Middle frontal gyrus (tissue), 1 donor: ENCODE measurements around the gene EYA2.

Experiments used
- DNase-seq: peaks from one replicate; pipeline ENCODE4 v3.0.0-alpha.2; 2015; ENCODE audit warnings: low spot score; ENCODE audit errors: extremely low spot score

The EYA2 gene

DNA sequence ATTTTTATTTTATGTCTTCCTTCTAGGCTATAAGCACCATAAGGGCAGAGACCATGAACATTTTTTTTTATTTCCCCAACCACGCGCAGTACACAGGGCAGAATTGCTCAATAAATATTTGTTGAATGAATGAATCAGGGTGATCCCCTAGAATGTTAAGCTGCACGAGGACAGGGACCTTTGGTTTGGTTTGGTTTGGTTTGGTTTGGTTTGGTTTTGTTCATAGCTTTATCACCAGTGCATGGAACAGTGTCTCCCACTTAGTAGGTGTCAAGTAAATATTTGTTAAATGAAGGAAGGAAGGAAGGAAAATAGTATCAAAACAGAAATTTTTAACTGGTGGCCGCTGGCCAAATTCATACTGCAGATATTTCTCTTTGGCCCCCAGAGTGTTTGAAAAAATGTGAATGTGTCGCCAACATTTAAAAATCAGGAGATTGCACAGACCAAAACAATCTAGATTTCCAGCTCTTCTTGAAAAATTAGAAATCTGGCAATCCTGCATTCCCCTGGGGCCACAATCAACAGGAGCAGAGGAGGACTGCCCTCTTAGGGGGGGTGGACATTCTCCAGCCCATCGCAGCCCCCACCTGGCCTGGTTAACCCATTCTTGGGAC, 205.3 kb downstream of the EYA2 start:
- no peak for DNase-seq

DNA sequence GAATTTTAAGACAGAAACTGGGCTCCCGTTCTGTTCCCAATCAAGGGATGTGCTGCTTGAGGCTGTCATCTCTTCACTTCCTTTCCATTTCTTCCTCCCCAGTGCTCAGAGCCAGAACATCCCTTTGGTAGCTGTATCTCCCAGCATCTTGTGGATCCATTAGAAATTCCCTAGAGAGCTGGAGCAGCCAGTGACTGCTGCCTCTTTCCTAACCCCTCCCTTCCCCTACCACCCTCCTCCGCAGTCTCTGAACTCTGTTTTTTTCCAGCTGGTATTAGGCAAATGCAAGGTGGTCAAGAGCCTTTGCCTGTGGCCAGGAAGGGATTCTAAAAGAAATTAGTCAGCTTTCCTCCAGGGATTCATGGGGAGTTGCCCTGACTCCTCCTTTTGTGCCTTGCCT, 208.0 kb downstream of the EYA2 start:
- DNase-seq: no peak

DNA sequence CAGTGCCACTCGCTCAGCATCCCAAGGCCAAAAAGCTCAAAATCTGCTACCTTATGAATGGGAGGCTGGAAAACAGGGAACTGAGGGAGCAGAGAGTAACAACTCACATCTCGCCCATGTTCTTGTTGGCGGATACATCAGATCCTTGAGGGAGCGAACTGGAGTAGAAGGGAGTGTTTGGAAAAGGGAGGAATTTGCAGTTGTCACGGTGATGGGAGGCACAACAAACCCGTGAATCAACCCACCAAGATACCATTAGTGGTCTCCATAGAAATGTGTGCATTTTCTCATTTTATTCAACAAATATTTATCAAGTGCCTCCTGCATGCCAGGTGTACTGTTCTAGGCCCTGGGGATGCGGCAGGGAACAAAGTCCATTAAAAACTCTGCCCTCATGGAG, 212.1 kb downstream of the EYA2 start:
- no peak for DNase-seq

DNA sequence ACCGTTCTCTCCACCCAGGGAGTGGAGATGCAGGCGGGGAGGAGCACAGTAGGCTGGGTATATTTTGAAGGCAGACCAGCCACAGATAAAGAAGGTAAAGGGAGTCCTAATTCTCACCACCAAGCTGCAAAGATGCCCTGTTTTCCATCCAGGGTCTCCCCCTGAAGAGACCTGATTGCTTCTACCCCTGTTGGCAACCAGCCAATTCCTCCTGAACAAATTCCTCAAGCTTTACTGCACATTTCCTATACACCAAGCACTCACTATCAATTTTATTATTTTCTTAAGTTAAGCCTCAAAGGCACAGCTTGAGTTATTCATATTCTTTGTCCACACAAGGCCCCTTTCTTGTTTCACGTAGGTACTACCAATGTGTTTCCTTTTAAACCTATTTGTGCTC, 214.4 kb downstream of the EYA2 start:
- DNase-seq: no peak

DNA sequence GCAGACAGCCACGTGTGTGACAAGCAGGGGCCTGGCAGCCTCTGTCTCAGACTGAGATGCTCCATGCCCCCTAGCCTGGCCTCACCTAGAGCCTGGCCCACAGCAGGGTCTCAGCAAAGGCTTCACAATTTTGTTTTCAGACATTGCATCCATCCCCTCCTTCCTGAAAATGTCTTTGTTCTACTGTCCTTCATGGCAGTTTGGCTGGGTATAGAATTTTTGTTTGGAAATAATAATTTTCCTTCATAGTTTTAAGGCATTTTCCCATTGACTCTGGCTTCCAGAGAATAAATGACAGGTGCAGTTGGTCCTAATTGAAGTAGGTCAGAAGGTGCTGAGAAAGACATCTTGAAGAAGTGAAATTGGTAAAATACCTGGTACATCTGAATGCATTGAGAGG, 216.2 kb downstream of the EYA2 start:
- DNase-seq: no peak

DNA sequence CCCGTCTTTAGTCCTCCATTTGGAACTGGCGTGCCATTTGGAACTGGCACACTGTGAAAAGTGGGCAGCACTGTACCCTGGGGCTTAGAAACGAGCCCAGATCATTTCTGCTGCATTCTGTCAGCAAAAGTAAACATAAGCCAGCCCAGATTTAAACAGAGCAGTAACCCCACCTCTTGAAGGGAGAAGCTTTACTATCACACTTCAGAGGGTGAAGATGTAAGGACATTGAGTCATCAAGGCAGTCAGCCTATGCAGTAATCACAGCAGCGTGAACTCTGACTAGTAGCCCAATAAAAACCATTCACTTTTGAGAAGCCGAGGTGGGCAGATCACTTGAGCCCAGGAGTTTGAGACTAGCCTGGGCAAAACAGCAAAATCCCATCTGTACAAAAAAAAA, 216.9 kb downstream of the EYA2 start:
- no peak for DNase-seq

DNA sequence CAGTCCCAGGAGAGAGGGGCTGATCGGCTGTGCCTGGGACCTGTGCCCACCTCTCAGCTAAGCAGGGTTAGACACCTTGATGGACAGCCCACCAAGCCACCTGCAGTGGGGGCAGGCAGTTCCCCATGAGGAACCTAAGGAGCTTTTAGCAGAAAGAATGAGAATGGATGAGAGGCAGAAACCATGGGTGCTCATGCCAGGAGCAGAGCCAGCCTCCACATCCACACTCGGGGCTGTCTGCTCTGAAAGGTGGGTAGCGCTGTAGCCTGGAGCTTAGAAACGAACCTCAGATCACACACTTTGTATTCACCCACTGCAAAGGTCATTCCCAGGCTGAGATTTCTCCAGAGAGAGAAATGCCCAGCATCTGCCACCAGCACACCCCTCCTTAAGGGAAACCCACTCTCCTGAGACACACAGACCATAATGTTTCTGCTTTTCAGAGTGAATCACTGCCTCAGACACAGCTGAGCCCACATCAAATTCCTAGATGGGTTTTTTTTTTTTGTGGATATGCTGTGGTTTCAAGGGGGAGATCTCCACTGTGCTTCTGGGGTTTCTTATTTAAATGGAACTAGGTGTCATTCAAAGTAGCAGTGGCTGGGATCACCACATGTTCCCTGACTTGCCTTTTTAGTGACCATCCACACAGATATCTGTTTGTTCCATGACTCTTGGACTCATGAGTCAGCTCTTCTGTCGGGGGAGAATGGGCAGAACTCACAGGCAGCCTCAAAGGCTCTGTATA, 218.9 kb downstream of the EYA2 start:
- DNase-seq: no peak

DNA sequence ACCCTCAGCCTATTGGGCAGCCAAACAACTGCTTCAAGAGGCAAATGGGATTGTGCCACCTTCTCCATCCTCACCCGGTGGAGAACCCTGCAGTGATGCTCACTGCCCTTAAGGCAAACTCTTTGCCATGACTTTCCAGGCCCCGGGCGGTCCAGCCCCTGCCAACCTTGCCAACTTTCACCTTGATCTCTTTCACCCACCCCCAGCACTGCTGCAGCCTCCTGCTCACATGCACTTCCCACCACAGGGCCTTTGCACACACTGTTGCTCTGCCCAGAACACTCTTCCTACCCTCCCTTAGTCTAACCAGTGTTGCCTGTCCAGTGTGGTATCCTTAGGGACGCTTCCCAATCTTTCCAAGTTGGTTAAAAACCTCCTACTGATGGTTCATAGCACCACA, 221.1 kb downstream of the EYA2 start:
- no peak for DNase-seq

DNA sequence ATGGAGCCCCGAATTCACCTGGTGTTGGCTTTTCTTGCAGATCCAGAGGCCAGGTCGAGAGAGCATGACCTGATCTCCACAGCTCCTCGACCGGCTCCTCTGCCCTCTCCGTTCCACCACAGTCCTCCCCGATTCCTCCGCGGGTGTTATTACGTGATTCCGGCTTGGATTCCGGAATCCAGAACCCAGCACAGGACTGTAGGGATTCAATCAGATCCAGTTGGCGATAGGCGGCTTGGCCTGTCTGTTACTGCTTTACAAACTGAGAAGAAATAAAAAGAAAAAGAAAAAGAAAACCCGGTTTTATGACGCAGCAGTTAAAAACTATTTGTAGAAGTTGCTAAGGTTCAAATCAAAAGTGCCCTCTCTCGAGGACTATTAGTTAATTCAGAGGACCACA, 222.7 kb downstream of the EYA2 start:
- no peak for DNase-seq

DNA sequence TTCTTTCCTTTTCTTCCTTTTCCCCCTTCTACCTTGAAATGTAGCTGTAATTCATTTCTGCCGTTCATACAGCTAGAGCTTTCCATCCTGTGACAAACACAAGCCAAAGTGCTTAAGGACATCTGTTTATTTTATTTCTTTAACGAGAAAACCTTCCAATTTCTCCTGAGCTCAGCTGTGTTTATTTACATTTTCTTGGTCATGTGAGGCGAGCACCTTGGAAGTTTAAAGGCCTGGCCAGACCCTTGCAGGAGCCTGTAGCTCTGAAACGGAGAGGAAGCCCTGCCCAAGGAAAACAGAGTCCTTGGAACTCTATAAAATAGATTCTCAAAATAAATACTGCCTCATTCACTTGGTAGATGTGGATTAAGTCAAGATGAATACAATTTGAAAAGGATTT, 223.1 kb downstream of the EYA2 start:
- DNase-seq: no peak

DNA sequence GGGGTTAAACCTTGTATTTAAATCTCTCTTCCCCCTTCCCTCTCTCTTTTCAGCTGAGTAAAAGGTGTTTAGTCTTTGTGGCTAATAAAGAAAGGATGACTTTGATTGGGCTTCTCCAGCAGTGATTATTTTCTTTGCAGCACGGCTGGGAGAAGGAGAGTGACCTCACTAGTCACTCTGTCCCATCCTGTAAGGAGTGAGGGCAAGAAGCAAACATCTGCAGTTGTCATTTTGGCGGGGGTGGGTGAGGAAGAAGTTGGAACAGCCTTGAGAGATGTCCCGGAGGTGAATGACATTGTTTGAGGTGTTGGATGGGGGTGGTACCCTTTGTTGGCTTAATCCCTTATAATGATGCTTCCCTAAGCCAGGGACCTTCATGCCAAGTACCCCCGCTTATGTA, 223.6 kb downstream of the EYA2 start:
- no peak for DNase-seq

DNA sequence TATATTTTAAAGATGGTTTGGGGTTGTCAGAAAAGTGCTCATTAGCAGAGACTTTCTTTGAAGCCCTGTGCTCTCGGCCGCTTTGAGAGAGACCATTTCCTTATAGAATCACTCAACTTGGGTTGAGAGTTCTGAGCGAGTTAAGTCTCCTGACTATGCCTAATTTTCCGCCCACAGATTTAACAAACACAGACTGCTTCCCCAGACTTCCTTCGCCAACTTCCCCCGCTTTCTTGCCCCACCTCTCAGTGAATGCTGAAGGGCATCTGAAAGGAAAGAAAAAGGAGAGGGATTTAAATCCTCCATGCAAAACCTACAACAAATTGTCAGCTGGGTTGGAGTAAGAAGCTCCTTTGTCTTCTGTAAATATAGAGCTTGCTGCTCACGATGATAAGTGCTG, 224.0 kb downstream of the EYA2 start:
- DNase-seq: no peak

DNA sequence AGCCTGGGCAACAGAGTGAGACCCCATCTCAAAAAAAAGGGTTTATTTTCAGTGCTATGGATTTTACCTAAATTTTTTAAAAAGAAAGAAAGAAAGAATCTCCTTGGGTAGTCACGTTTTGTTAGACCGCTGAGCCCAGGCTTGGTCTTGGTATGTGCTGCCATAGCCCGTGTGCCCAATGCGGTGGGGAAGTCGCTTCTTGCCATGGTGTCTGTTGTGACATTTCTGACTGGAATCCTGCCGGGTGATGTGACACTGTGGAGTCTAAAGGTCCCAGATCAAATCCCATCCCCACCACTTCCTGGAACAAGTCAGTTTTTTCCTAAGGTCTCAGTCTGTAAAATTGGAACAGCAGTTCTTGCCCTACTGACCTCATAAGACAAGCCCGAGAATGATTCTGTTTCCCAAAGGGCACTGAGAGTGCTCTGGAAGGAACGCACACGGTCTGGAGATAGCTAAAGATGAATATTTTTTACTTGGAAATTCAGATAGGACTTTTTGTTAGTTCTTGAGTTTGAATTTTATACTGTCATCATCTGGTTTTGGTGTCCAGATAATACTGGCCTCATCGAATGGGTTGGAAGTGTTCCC, 225.8 kb downstream of the EYA2 start:
- DNase-seq: no peak

DNA sequence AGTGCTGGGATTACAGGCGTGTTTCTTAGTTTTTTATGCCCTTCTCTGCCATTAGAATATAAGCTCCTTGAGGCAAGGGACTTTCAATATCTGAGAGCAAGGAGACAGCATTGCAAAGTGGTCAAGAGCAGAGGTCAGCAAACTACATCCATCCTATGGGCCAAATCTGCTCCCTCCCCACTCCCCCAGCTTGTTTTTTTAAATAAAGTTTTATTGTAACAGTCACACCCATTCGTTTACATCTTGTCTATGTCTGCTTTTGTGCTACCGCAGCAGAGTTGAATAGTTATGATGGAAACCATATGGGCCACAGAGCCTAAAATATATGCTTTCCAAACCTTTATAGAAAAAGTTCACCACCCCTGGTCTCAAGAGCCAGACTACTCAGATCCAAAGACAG, 227.9 kb downstream of the EYA2 start:
- no peak for DNase-seq

DNA sequence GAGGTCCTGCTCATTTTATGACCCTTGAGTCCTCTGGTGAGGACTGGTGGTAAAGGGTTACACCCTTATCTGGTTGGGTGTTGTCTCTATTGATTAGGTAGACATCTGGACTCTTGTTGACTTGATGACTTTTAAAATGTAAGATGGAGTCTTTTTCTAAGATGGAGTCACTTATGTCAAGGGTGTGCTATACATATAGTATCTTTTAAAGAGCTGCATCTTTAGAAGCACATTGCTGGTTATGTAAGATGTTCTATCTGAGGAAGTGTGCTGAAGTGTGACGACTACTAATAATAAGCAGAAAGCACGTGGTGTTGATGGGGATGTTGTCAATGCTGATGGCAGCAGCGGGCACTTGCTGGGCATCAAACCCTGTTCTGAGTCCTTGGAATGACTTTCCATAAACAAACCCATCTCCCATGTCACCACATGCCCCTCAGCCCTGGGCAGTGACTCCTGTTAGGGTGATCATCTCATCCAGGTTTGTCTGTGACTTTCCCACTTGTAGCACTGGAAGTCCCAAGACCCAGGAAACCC, 229.6 kb downstream of the EYA2 start:
- DNase-seq: no peak

DNA sequence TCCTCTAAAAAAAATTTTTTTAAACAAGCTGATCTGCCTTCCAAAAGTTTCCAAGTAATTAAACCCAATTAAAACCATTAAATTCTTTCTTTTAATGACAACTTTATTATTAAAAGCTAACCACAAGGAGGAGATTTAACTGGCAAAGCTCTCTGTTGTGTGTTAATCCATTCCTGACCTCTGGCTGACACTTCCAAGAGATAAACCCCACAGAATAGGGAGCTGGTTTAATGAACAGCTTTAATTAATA, 230.8 kb downstream of the EYA2 start:
- DNase-seq: no peak

DNA sequence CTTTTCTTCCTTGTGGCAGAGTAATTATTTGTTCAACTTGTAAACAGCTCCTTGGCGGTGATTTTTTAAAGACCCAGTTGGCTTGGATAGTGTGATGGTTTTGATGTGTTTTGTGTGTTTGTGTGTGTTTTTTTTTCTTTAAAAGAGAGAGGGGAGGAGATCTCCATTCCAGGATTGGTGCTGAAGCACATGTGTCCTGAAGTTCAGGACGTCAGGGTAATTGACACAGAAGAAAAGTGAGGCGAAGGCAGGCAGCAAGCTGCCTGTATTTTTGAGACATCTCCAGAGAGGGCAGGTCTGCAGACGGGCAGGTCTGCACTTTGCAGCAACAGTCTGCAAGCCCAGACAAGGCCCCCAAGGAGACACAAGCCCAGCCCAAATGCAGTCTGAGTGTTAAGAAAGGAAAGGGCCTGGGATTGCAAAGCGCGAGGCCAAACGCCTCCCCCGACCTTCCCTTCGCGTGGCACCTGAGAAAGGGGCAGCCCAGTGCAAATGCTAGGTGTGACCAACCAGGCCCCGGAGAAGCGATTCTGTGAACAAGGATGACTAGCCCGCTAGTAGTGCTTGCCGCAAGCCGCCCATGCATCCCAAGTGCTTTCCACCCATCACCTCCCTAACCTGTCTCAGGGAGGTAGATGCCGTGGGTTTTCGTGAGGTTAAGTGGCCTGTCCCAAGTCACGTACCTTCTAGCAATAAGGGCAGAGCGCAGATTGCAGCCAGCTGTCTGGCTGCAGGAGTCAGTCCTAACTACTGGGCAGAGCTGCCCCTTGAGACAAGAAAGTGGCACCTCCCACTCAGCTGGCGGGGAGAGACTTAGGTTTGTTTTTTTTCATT, 231.3 kb downstream of the EYA2 start:
- no peak for DNase-seq

DNA sequence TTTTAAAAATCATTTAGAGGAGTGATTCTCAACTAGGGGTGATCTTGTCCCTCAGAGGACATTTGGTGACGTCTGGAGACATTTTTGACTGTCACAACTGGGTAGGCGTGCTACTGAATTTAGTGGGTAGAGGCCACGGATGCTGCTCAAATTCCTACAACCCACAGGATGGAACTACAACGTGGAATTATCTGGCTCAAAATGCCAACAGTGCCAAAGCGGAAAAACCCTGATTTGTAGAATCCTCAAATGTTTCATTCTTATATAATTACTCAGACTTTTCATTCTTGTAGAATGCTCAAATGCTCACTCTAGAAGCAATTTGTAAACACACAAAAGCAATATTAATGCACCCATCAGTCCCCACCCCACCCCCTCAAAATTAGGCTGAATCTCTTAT, 232.1 kb downstream of the EYA2 start:
- DNase-seq: no peak

DNA sequence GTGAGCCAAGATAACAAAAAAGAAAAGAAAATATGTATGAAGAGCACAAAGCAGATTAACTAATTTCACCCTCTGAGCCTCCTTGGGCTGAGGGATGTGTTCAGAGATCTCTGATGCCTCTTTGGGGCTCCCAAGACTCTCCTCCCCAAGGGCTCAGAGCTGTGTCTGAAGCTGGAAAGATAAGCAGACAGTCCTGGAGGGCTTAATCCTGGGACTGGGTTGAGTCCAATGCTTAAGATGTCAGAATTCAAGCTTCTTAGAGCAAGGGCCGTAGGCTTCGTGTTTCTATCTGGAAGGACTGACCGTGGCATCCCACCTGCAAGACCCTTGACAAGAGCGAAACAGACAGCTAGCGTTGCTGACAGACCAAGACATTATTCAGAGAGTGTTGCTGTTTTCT, 232.9 kb downstream of the EYA2 start:
- DNase-seq: no peak

DNA sequence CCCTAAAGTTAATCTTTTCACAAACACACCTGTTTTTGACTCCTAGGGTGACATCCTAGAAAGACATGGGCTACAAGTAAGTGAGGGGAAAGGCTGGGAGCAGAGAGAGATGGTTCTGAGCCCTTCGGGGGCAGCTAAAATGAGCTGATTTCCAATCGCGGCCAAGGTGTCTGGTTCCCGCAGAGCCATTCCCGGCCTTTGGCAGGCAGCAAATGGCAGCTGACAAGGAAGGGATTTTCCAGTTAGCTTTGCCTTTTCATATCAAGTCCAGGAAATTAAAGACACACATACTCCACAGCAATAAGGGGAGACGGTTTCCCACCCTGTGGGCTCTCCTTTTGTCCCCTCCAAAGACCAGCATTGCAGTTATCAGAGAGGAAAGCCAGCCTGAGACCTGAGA, 233.4 kb downstream of the EYA2 start:
- no peak for DNase-seq

DNA sequence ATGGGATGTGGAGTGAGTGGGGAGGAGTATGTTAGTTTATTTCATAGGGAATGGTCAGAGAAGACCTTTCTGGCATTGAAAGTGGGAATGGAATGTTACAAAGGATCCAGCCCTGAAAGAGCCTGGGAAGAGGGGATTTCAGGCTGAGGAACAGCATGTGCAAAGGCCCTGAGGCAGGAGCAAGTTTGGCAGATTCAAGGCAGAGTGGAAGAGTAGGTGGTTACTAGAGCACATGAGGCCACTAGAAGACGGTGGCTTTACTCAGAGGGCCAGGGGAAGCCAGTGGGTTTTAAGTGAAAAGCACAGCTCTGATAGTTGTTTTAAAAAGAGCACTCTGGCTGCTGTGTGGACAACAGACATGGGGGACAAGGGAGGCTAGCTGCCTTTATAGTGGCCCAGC, 234.7 kb downstream of the EYA2 start:
- no peak for DNase-seq

DNA sequence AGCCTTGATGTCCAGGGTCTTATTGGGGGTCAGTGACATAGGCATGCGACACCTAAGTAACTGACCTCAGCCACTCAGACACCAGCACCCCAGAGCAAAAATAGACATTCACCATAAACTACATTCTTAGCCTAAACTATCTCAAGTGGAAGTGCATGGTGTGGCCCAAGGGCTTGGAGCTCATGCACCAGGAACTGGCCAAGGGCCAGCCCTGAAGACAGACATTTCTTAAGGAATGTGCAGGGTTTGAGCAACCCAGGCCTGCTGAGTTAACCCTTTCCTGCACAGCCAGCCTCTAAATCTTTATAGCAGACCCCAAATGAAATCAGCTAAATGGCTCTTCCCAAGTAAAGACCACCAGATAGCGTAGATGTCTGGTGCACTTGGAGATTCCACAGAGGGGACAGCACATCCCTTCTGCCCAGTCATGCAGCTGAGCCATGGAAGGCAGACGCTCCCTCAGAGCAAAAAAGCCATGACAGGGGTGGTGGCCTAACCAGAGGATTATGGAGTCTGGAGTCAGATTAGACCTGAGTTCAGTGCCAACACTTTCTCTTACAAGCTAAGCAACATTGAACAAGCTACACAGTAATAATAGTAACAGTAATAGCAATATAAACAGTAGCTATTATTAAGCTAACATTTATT, 239.3 kb downstream of the EYA2 start:
- no peak for DNase-seq
